Heart left ventricle (tissue), 13 donors: ENCODE results near the gene ANKRD17.

Experiments used
- CTCF ChIP-seq, 12 donors: fragments of 200-600 bp; sonication (generic) in 4 of 12; IDR thresholded peaks; one replicate each; pipeline versions ENCODE4 v1.5.0 to v1.8.0; 2018 to 2022; ENCODE audit warnings: antibody characterized with exemption in 12 of 12, mild to moderate bottlenecking in 5 of 12
- POLR2A ChIP-seq, 2 donors: fragments of 450-650 bp; IDR thresholded peaks; one replicate each; pipeline ENCODE4 v1.6.1; 2017; ENCODE audit warnings: antibody characterized with exemption in 2 of 2, mild to moderate bottlenecking in 2 of 2, moderate library complexity in 2 of 2
- donor health status: ischemic (EF 13 %, LVEDD 7.1; RV severe dilation, severe dysfunction).
- donor health status: DM: no; HTN: yes; CAD: no.
- donor health status: DM: no; HTN: no; CAD: no.
- donor health status: ischemic (EF 25% LVEDD 6.9; RV normal size, moderate dysfunction).
- donor health status: ischemic (EF 25% LVEDD 5.7; RV mildly dilated, moderate dysfunction).
- donor health status: ischemic (EF 35%, LVEDD 5.7; RV mildly dilated, moderate dysfunction).
- donor health status: nonischemic (EF 11% LVEDD 7.7; RV severe dilation, severe dysfunction).
- donor health status: DM: yes; HTN: yes; CAD: no.
- donor health status: PGD.
- donor health status: ischemic (EF 29% LVEDD 5.4; RV normal size, mild dysfunction).
- donor health status: nonischemic (EF 23%, LVEDD 6.1; RV moderate dilation, normal function).

GRCh38 chr4:73067971-73068394 is 190.6 kb downstream of the ANKRD17 start:
- TF ChIP-seq POLR2A (IDR thresholded peaks at IDR 0.05) (no peak), CTCF (IDR thresholded peaks at IDR 0.05) (no peak)
